ENCODE data around the gene PTN.

Gene PTN

DNA sequence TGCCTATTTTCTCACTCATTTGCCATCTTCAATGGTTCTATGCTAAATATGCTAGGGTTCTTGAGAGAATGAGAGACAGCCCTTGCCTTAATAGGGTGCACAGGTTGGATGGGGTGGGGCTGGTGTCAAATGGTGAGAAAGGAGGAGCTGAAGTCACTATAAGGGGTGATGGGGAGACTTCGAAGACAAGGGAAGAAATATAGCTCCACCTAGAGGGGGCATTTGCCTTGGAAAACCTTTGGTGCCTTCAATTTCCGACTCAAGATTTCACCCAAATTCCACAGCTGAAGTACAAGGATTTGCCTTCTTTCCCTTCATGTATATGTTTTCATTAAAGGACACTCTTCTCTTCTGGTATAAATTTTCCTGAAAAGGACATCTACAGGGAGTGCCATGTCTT is 5.6 kb downstream of the PTN start:
- H3K27ac ChIP-seq (replicated peaks), result no peak overlapping the region
- H3K27me3 ChIP-seq (ENCODE audit: insufficient read depth, poor library complexity, severe bottlenecking), result no peaks in the 10 kb centered on the region
- no peak for DNase-seq (ENCODE audit: low read depth in 1 of 2, low spot score in 1 of 2)
- TF ChIP-seq SPI1 (IDR thresholded peaks at IDR 0.05; ENCODE audit: borderline replicate concordance, low read depth) (no peak), POLR2AphosphoS5 (IDR thresholded peaks at IDR 0.05; ENCODE audit: low read depth) (no peak), GABPA (IDR thresholded peaks at IDR 0.05; ENCODE audit: low read depth) (no peak)
- TF ChIP-seq, protein P1, sequence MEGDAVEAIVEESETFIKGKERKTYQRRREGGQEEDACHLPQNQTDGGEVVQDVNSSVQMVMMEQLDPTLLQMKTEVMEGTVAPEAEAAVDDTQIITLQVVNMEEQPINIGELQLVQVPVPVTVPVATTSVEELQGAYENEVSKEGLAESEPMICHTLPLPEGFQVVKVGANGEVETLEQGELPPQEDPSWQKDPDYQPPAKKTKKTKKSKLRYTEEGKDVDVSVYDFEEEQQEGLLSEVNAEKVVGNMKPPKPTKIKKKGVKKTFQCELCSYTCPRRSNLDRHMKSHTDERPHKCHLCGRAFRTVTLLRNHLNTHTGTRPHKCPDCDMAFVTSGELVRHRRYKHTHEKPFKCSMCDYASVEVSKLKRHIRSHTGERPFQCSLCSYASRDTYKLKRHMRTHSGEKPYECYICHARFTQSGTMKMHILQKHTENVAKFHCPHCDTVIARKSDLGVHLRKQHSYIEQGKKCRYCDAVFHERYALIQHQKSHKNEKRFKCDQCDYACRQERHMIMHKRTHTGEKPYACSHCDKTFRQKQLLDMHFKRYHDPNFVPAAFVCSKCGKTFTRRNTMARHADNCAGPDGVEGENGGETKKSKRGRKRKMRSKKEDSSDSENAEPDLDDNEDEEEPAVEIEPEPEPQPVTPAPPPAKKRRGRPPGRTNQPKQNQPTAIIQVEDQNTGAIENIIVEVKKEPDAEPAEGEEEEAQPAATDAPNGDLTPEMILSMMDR (IDR thresholded peaks at IDR 0.05; ENCODE audit: insufficient read depth, low read length), result no peak
- TF ChIP-seq, protein P2, sequence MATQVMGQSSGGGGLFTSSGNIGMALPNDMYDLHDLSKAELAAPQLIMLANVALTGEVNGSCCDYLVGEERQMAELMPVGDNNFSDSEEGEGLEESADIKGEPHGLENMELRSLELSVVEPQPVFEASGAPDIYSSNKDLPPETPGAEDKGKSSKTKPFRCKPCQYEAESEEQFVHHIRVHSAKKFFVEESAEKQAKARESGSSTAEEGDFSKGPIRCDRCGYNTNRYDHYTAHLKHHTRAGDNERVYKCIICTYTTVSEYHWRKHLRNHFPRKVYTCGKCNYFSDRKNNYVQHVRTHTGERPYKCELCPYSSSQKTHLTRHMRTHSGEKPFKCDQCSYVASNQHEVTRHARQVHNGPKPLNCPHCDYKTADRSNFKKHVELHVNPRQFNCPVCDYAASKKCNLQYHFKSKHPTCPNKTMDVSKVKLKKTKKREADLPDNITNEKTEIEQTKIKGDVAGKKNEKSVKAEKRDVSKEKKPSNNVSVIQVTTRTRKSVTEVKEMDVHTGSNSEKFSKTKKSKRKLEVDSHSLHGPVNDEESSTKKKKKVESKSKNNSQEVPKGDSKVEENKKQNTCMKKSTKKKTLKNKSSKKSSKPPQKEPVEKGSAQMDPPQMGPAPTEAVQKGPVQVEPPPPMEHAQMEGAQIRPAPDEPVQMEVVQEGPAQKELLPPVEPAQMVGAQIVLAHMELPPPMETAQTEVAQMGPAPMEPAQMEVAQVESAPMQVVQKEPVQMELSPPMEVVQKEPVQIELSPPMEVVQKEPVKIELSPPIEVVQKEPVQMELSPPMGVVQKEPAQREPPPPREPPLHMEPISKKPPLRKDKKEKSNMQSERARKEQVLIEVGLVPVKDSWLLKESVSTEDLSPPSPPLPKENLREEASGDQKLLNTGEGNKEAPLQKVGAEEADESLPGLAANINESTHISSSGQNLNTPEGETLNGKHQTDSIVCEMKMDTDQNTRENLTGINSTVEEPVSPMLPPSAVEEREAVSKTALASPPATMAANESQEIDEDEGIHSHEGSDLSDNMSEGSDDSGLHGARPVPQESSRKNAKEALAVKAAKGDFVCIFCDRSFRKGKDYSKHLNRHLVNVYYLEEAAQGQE (IDR thresholded peaks at IDR 0.05; ENCODE audit: insufficient replicate concordance, low read depth), result no peak
- H3K4me3 ChIP-seq (replicated peaks; ENCODE audit: insufficient read depth, low read length), result no peak overlapping the region

DNA sequence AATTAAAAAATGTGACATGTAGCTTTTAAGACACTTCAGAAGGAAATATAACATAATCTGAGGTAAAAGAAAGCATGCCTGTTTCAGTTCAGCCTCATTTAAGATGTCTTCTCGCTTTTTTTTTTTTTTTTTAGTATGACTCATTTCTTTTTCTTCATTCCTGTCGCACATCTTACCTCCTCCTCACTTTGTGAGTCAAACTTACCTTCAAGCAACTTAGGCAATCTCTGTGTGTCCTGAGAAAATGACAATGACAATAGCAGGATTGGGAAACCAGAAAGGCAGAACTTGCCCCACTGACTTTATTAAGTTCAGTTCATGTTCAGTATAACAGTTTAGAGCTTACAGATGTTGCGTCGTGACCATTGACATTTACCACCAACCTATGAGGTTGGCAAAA is 7.7 kb downstream of the PTN start:
- TF ChIP-seq GABPA (IDR thresholded peaks at IDR 0.05; ENCODE audit: low read depth) (no peak), POLR2AphosphoS5 (IDR thresholded peaks at IDR 0.05; ENCODE audit: low read depth) (no peak), SPI1 (IDR thresholded peaks at IDR 0.05; ENCODE audit: borderline replicate concordance, low read depth) (no peak)
- TF ChIP-seq, protein P2 (IDR thresholded peaks at IDR 0.05; ENCODE audit: insufficient replicate concordance, low read depth), result no peak
- TF ChIP-seq, protein P1 (IDR thresholded peaks at IDR 0.05; ENCODE audit: insufficient read depth, low read length), result no peak
- DNase-seq (ENCODE audit: low read depth in 1 of 2, low spot score in 1 of 2), result no peak
- Histone ChIP-seq H3K27ac (replicated peaks) (no peak overlapping the region), H3K4me3 (replicated peaks; ENCODE audit: insufficient read depth, low read length) (no peak overlapping the region), H3K27me3 (ENCODE audit: insufficient read depth, poor library complexity, severe bottlenecking) (no peaks in the 10 kb centered on the region)

DNA sequence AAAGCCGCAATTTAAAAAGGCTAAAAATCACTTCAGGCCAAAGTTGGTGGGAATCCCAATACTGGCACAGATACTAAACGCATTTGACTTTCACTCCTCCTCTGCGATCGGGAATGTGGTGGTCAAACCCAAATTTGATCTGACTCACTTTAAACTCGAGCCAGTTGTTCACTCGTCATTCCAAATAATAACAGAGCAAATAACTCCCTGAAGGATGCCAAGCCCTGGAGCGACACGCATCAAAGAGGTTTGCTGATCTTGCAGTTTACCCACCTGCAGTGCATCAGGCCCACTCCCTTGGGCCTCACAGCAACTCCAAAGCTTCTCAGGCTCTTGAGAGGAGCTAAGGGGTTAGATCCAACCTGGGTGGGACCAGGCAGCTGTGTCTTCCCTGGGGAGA is 12.2 kb downstream of the PTN start:
- DNase-seq (ENCODE audit: low read depth in 1 of 2, low spot score in 1 of 2), result no peak
- TF ChIP-seq SPI1 (IDR thresholded peaks at IDR 0.05; ENCODE audit: borderline replicate concordance, low read depth) (no peak), POLR2AphosphoS5 (IDR thresholded peaks at IDR 0.05; ENCODE audit: low read depth) (no peak), GABPA (IDR thresholded peaks at IDR 0.05; ENCODE audit: low read depth) (no peak)
- TF ChIP-seq, protein P2 (IDR thresholded peaks at IDR 0.05; ENCODE audit: insufficient replicate concordance, low read depth), result no peak
- TF ChIP-seq, protein P1 (IDR thresholded peaks at IDR 0.05; ENCODE audit: insufficient read depth, low read length), result no peak
- no peak overlapping the region for H3K27ac ChIP-seq (replicated peaks)

More for the DNA sequence above, 12.2 kb downstream of the PTN start:
- Histone ChIP-seq H3K4me3 (replicated peaks; ENCODE audit: insufficient read depth, low read length) (no peak overlapping the region), H3K27me3 (ENCODE audit: insufficient read depth, poor library complexity, severe bottlenecking) (no peaks in the 10 kb centered on the region)

All from HL-60 (cell line).